Dermis lymphatic vessel endothelial cell (primary cell): ENCODE data around the gene FANCF. TPM values are rescaled to one million over a fixed set of nuclear protein-coding genes. Genes with fewer than 3 reads are reported as not detected.

Experiments used
- total RNA-seq: library from RNA; depleted of rRNA; stranded (reverse); fragments of >200 nt; gene quantifications from 2 replicates; pipeline ENCODE4 v1.2.1, GENCODE V29; 2014

The FANCF gene, protein sequence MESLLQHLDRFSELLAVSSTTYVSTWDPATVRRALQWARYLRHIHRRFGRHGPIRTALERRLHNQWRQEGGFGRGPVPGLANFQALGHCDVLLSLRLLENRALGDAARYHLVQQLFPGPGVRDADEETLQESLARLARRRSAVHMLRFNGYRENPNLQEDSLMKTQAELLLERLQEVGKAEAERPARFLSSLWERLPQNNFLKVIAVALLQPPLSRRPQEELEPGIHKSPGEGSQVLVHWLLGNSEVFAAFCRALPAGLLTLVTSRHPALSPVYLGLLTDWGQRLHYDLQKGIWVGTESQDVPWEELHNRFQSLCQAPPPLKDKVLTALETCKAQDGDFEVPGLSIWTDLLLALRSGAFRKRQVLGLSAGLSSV
- total RNA-seq = 7.9 and 10.0 TPM in 2 replicates

DNA sequence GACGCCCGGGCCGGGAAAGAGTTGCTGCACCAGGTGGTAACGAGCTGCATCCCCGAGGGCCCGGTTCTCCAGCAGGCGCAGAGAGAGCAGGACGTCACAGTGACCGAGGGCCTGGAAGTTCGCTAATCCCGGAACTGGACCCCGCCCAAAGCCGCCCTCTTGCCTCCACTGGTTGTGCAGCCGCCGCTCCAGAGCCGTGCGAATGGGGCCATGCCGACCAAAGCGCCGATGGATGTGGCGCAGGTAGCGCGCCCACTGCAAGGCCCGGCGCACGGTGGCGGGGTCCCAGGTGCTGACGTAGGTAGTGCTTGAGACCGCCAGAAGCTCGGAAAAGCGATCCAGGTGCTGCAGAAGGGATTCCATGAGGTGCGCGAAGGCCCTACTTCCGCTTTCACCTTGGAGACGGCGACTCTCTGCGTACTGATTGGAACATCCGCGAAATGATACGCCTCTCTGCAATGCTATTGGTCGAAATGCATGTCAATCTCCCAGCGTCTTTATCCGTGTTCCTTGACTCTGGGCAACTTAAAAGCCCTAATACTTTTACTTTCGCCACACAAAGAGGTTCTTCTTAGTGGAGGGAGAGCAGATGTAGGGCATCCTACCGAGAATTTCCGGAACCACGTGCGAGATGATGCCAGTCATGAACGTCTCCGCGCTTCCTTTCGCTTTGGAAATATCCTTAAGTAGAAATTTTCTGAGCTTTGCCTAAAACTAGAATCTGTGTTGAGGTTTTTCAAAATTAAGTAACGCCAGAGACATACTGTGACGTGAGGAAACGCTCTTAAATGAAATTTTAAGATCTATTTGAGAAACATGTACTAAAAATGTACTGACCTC, at the start of gene FANCF:
Gene FANCF, minus strand, starts transcription at position 376 of the 840 bp plus-strand sequence. Its CDS starts 13 bp downstream, at position 363.

DNA sequence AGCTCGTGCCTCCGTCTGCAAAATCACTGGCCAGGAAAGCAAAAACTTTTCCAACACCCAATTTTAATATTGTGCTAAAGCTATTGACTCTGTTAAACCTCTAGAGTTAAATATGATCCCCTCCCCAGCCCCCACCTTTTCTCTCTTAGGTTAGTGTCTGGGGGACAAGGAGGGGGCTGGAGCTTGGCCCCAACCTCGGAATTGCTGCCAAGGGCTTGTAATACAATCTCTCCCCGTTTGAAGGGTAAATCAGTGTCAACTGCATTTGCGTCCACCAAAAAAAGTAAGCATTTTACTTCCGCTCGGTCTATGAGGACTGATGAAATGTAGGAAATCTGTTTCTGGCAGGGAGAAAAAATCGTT, 40.7 kb upstream of the FANCF start, which contains the start of gene GAS2:
Gene GAS2, plus strand, starts transcription at position 287 of the 363 bp plus-strand sequence. CDS start 8,259 bp downstream, outside the sequence.

Other genes starting within 250 kb of the FANCF start
- 0.76 and 0.95 TPM in 2 replicates for gene GAS2, start 40.8 kb upstream of the FANCF start, total RNA-seq
- gene SVIP, start 204.0 kb upstream of the FANCF start, total RNA-seq = 11.4 and 11.9 TPM in 2 replicates
- not detected in 2 replicates for gene CCDC179, start 234.7 kb upstream of the FANCF start, total RNA-seq